Endodermal cell (in vitro differentiated cells): ENCODE data around the gene RIMKLA. TPM values are rescaled to one million over a fixed set of nuclear protein-coding genes. Genes with fewer than 3 reads are reported as not detected.

Source experiments
- DNase-seq: peaks from one replicate; pipeline ENCODE4 v3.0.0-alpha.2; 2017
- H3K27ac ChIP-seq: 2 replicates; pipeline ENCODE4 v1.5.1; 2013; ENCODE audit warnings: mild to moderate bottlenecking, low read depth, low read length, moderate library complexity
- H3K27me3 ChIP-seq: 2 replicates; pipeline ENCODE4 v1.6.1; 2013; ENCODE audit warnings: mild to moderate bottlenecking, low read length, moderate library complexity; ENCODE audit not compliant: insufficient read depth, control insufficient read depth, poor library complexity, severe bottlenecking
- H3K36me3 ChIP-seq: 2 replicates; pipeline ENCODE4 v1.7.0; 2013; ENCODE audit warnings: mild to moderate bottlenecking, low read length, moderate library complexity; ENCODE audit not compliant: control insufficient read depth, insufficient read depth
- H3K4me1 ChIP-seq: one replicate; pipeline ENCODE4 v1.7.0; 2013; ENCODE audit warnings: low read length; ENCODE audit not compliant: control insufficient read depth, insufficient read depth
- H3K4me3 ChIP-seq: 2 replicates; pipeline ENCODE4 v1.5.1; 2013; ENCODE audit warnings: mild to moderate bottlenecking, low read length, moderate library complexity
- H3K9ac ChIP-seq: 2 replicates; pipeline ENCODE4 v1.6.1; 2013; ENCODE audit warnings: mild to moderate bottlenecking, low read length, moderate library complexity; ENCODE audit not compliant: poor library complexity, severe bottlenecking; ENCODE audit errors: extremely low read depth
- H3K9me3 ChIP-seq: 2 replicates; pipeline ENCODE4 v1.6.1; 2013; ENCODE audit warnings: mild to moderate bottlenecking, low read length, moderate library complexity; ENCODE audit not compliant: control insufficient read depth
- H3K27ac Mint-ChIP-seq: 2 replicates; pipeline ENCODE4 v1.8.0; 2020; ENCODE audit warnings: mixed read lengths
- H3K27me3 Mint-ChIP-seq: 2 replicates; pipeline ENCODE4 v1.8.0; 2021; ENCODE audit warnings: mild to moderate bottlenecking, mixed read lengths; ENCODE audit not compliant: insufficient read depth
- H3K36me3 Mint-ChIP-seq: 2 replicates; pipeline ENCODE4 v1.8.0; 2020; ENCODE audit warnings: low read depth, mixed read lengths
- H3K4me1 Mint-ChIP-seq: 2 replicates; pipeline ENCODE4 v1.8.0; 2020; ENCODE audit warnings: mixed read lengths
- H3K4me3 Mint-ChIP-seq: 2 replicates; pipeline ENCODE4 v1.8.0; 2020; ENCODE audit warnings: mild to moderate bottlenecking, moderate library complexity, mixed read lengths
- H3K9me3 Mint-ChIP-seq: 2 replicates; pipeline ENCODE4 v1.8.0; 2020; ENCODE audit warnings: mild to moderate bottlenecking, mixed read lengths
- WGBS, 2 experiments: methylation state at CpG; one replicate each; pipeline versions ENCODE4 v1.1.5 to v1.1.7; 2013; ENCODE audit warnings: missing lambda C conversion rate in 2 of 2, mixed read lengths in 1 of 2; ENCODE audit not compliant: insufficient coverage in 1 of 2, insufficient read length in 1 of 2; 5-methylcytosine and 5-hydroxymethylcytosine counted together
- total RNA-seq, 2 donors: library from RNA; stranded (reverse); fragmentation: NEBNext Ultra II Directional in 1 of 2; extraction: Animal tissue kit (Norgen Biotek cat#: 25700) in 1 of 2; gene quantifications; 2 replicates in 1 of 2; 3 replicates in 1 of 2; pipeline ENCODE4 v1.2.1, GENCODE V29; 2021
- TF ChIP-seq, protein P1 (sequence below): fragments of 200-600 bp; sonication (generic); conservative IDR thresholded peaks from 2 replicates; pipeline ENCODE4 v1.5.0; 2021; ENCODE audit warnings: antibody characterized with exemption, mild to moderate bottlenecking

The RIMKLA gene
- total RNA-seq, 2 donors from 2014 or later = 0.73 to 1.9 TPM

DNA sequence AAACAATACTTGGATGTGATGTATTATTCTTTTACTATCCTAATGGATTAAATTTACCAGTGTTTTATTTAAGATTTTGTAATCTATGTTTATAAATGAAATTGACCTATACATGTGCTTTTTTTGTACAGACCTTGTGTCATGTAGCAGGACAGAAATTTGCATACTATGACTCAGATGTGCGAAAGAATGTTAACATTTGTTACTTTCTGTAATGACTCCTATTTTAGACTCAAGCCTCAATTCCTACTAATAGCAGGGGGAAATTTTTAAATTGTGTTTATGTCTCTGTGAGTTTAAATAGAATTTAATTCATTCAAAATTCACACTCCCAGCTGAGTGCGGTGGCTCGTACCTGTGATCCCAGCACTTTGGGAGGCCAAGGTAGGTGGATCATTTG is 21.8 kb upstream of the RIMKLA start:
- Histone ChIP-seq H3K4me3 (no peak overlapping the region), H3K27ac (no peak overlapping the region), H3K27me3 (peaks cover 12% of the 10 kb centered on the region), H3K9me3 (no peaks in the 10 kb centered on the region), H3K9ac (no peak overlapping the region), H3K36me3 (no peaks in the 10 kb centered on the region), H3K4me1 (no peaks in the 10 kb centered on the region)
- Mint-ChIP-seq H3K4me1 (no peaks in the 10 kb centered on the region), H3K9me3 (no peaks in the 10 kb centered on the region), H3K36me3 (no peaks in the 10 kb centered on the region), H3K27ac (no peak overlapping the region), H3K4me3 (no peak overlapping the region), H3K27me3 (peaks cover 6% of the 10 kb centered on the region)
- WGBS, 2 experiments = 93% methylated on average over 3 of the region's 3 CpGs; no CpG with 5 or more reads in 1 of the 2 experiments
- DNase-seq = no peak
- TF ChIP-seq, protein P1, sequence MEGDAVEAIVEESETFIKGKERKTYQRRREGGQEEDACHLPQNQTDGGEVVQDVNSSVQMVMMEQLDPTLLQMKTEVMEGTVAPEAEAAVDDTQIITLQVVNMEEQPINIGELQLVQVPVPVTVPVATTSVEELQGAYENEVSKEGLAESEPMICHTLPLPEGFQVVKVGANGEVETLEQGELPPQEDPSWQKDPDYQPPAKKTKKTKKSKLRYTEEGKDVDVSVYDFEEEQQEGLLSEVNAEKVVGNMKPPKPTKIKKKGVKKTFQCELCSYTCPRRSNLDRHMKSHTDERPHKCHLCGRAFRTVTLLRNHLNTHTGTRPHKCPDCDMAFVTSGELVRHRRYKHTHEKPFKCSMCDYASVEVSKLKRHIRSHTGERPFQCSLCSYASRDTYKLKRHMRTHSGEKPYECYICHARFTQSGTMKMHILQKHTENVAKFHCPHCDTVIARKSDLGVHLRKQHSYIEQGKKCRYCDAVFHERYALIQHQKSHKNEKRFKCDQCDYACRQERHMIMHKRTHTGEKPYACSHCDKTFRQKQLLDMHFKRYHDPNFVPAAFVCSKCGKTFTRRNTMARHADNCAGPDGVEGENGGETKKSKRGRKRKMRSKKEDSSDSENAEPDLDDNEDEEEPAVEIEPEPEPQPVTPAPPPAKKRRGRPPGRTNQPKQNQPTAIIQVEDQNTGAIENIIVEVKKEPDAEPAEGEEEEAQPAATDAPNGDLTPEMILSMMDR = no peak

- H3K36me3 ChIP-seq = no peaks in the 10 kb centered on the region
- H3K4me3 ChIP-seq = no peak overlapping the region
- 82 to 95% methylated on average over 1 of the region's 1 CpG for WGBS, 2 experiments
- Mint-ChIP-seq H3K4me1 (no peaks in the 10 kb centered on the region), H3K9me3 (no peaks in the 10 kb centered on the region), H3K4me3 (no peak overlapping the region), H3K27ac (no peak overlapping the region), H3K27me3 (peaks cover 6% of the 10 kb centered on the region), H3K36me3 (no peaks in the 10 kb centered on the region)
- DNase-seq = no peak
- H3K27ac ChIP-seq = no peak overlapping the region
- no peaks in the 10 kb centered on the region for H3K9me3 ChIP-seq
- H3K9ac ChIP-seq = no peak overlapping the region
- peaks cover 12% of the 10 kb centered on the region for H3K27me3 ChIP-seq
- no peaks in the 10 kb centered on the region for H3K4me1 ChIP-seq
- TF ChIP-seq, protein P1 = no peak
Observed at GRCh38 chr1:42359466-42359865, 21.1 kb upstream of the RIMKLA start.

DNA sequence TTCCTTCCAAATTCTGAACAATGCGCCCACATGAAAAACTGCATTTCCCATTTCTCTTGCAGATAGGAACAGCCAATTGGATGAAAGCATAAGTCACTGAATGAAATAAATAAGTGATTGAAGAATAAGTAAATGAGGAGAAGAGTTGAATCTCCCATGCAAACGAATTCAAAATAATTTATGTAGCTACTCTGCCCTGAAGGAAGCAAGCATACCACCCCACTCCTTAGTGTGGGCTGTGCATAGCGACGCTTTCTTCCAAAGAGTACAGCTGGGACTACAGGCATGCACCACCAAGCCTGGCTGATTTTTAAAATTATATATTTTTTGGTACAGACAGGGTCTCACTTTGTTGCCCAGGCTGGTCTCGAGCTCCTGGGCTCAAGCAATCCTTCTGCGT is 16.5 kb upstream of the RIMKLA start:
- no peak for DNase-seq
- H3K9ac ChIP-seq = no peak overlapping the region
- no peak overlapping the region for H3K4me3 Mint-ChIP-seq
- peaks cover 12% of the 10 kb centered on the region for H3K27me3 ChIP-seq
- H3K36me3 ChIP-seq = no peaks in the 10 kb centered on the region
- H3K9me3 Mint-ChIP-seq = no peaks in the 10 kb centered on the region
- 90 to 100% methylated on average over 1 to 6 of the region's 6 CpGs for WGBS, 2 experiments
- no peak overlapping the region for H3K27ac Mint-ChIP-seq
- H3K9me3 ChIP-seq = no peaks in the 10 kb centered on the region
- H3K4me1 ChIP-seq = no peaks in the 10 kb centered on the region
- no peaks in the 10 kb centered on the region for H3K4me1 Mint-ChIP-seq
- no peaks in the 10 kb centered on the region for H3K36me3 Mint-ChIP-seq
- TF ChIP-seq, protein P1 = no peak
- H3K27ac ChIP-seq = no peak overlapping the region
- no peak overlapping the region for H3K4me3 ChIP-seq
- H3K27me3 Mint-ChIP-seq = peaks cover 7% of the 10 kb centered on the region
